Measurements from ENCODE around the gene FAP.

- TF ChIP-seq CTCF (IDR thresholded peaks at IDR 0.05; ENCODE audit: insufficient read depth, low read length) = no peak
- TF ChIP-seq POLR2AphosphoS5 (IDR thresholded peaks at IDR 0.05; ENCODE audit: low read depth) = no peak
- no peak for TF ChIP-seq REST (IDR thresholded peaks at IDR 0.05; ENCODE audit: insufficient replicate concordance, low read depth)
- no peak for TF ChIP-seq GABPA (IDR thresholded peaks at IDR 0.05; ENCODE audit: low read depth)
Observed at GRCh38 chr2:162155093-162155492, 88.2 kb downstream of the FAP start.

Measured in HL-60 (cell line).